OCI-LY7 (cell line): Measurements from ENCODE around the gene TM6SF1. TPM values are rescaled to one million over a fixed set of nuclear protein-coding genes. Genes with fewer than 3 reads are reported as not detected.
A peak's percentile ranks its signal among the peaks of the same experiment; 100 is the strongest.

ENCODE experiments used
- BruUV-seq: library from RNA; stranded (reverse); fragments of 400-500 nt; replicated peaks from 2 replicates; lab custom pipeline; 2021; lab: Mats Ljungman, UMichigan
- CTCF ChIA-PET: fragments of 300-600 bp; sonication (Branson Sonifier 250); formaldehyde crosslinking; loops from one replicate; lab custom pipeline; 2022; ENCODE audit warnings: antibody characterized with exemption; ENCODE audit not compliant: unreplicated experiment; lab: Charles Lee
- POLR2A ChIA-PET: fragments of 300-600 bp; sonication (Branson Sonifier 250); formaldehyde crosslinking; loops from one replicate; lab custom pipeline; 2022; ENCODE audit warnings: antibody characterized with exemption; lab: Charles Lee
- DNase-seq: peaks from one replicate; pipeline ENCODE4 v3.0.0-alpha.2; 2015; ENCODE audit warnings: low spot score
- H2AFZ ChIP-seq: fragments of 200-600 bp; sonication (generic), shearing (Covaris generic); 2 replicates; pipeline ENCODE4 v1.6.1; 2014; ENCODE audit warnings: mild to moderate bottlenecking, antibody characterized with exemption, low read length, moderate library complexity
- H3K27ac ChIP-seq: fragments of 200-600 bp; sonication (generic); 2 replicates; pipeline ENCODE4 v1.5.1; 2014; ENCODE audit warnings: mixed run types, low read depth, mild to moderate bottlenecking, moderate library complexity, low read length, inconsistent platforms; ENCODE audit not compliant: poor library complexity, severe bottlenecking
- H3K36me3 ChIP-seq: fragments of 200-600 bp; sonication (generic); 2 replicates; pipeline ENCODE4 v1.6.1; 2014; ENCODE audit warnings: mild to moderate bottlenecking, antibody characterized with exemption, low read length, moderate library complexity, mixed read lengths; ENCODE audit not compliant: insufficient read depth
- H3K4me1 ChIP-seq: fragments of 200-600 bp; sonication (generic); 2 replicates; pipeline ENCODE4 v1.5.1; 2014; ENCODE audit warnings: mild to moderate bottlenecking, low read length; ENCODE audit not compliant: insufficient read depth, poor library complexity, severe bottlenecking
- H3K4me2 ChIP-seq: fragments of 200-600 bp; sonication (generic); 2 replicates; pipeline ENCODE4 v1.6.1; 2014; ENCODE audit warnings: mild to moderate bottlenecking, low read length
- H3K4me3 ChIP-seq: fragments of 200-600 bp; sonication (generic); 2 replicates; pipeline ENCODE4 v1.5.1; 2014; ENCODE audit warnings: mild to moderate bottlenecking, low read depth, low read length; ENCODE audit not compliant: poor library complexity, severe bottlenecking
- H3K79me2 ChIP-seq: fragments of 200-600 bp; sonication (generic); 2 replicates; pipeline ENCODE4 v1.6.1; 2016; ENCODE audit warnings: low read depth, mild to moderate bottlenecking, low read length, moderate library complexity, mixed read lengths; ENCODE audit not compliant: insufficient read depth
- H3K9me2 ChIP-seq: fragments of 200-600 bp; sonication (generic); 2 replicates; pipeline ENCODE4 v1.6.1; 2016; ENCODE audit warnings: mild to moderate bottlenecking, low read length, mixed read lengths; ENCODE audit not compliant: insufficient read depth
- H3K9me3 ChIP-seq: fragments of 200-600 bp; sonication (generic); 2 replicates; pipeline ENCODE4 v1.6.1; 2014; ENCODE audit warnings: mild to moderate bottlenecking, mixed run types, low read length, mixed read lengths
- H4K20me1 ChIP-seq: fragments of 200-600 bp; sonication (generic); 2 replicates; pipeline ENCODE4 v1.6.1; 2014; ENCODE audit warnings: mild to moderate bottlenecking, antibody characterized with exemption, low read length, moderate library complexity, mixed read lengths; ENCODE audit not compliant: insufficient read depth
- CTCF ChIP-seq: fragments of 200-600 bp; sonication (generic); conservative IDR thresholded peaks from 2 replicates; pipeline ENCODE4 v1.5.1; 2014; ENCODE audit warnings: mild to moderate bottlenecking, antibody characterized with exemption, low read length, moderate library complexity, mixed read lengths
- EZH2phosphoT487 ChIP-seq: fragments of 200-600 bp; sonication (generic); IDR thresholded peaks from 2 replicates; pipeline ENCODE4 v1.6.1; 2018; ENCODE audit warnings: low read depth, borderline replicate concordance, mild to moderate bottlenecking, mixed run types, antibody characterized with exemption, low read length, moderate library complexity, mixed read lengths
- intact Hi-C: fragments of 100-400 bp; cut with micrococcal nuclease; formaldehyde crosslinking; loops from one replicate; pipeline ENCODE4 v1.10.0; 2022; ENCODE audit not compliant: unreplicated experiment
- total RNA-seq, 2 experiments: library from RNA; depleted of rRNA in 1 of 2; stranded (reverse); fragments of >200 nt in 1 of 2; shearing (Covaris generic) in 1 of 2; gene quantifications; 2 replicates each; pipeline ENCODE4 v1.2.3, GENCODE V29; 2014 to 2022

Gene TM6SF1
- total RNA-seq, 2 experiments from 2014 or later, result 27.2 to 28.7 TPM

GRCh38 chr15:83066734-83067637 is 40.5 kb upstream of the TM6SF1 start, which contains the start of gene BTBD1:
TSS of gene BTBD1 (minus strand) at chr15:83067252. CDS start at chr15:83067151, 101 bp downstream.
- ChIA-PET CTCF (interaction anchor here (1.3 kb wide), 1 partner anchor 56 kb away, joined by 6 read pairs; the partner anchor contains the start of gene C15orf40), POLR2A (interaction anchor here (1.0 to 3.7 kb wide), 5 partner anchors 15 to 142 kb away, joined by 3 to 17 read pairs (median 3); partner anchors contain the start of gene TM6SF1)
- peaks cover 44% of the 10 kb centered on the region for H3K4me1 ChIP-seq
- H2AFZ ChIP-seq, result peak within 1 kb of the TSS; percentile 85
- peak within 1 kb of the TSS; percentile 89 for H3K4me2 ChIP-seq
- intact Hi-C loops, result loop anchor here (1.0 to 2.0 kb wide), 4 partner anchors 41 to 258 kb away; partner anchors contain the start of genes C15orf40, HDGFL3 and WHAMM
- no peaks in the 10 kb centered on the region for H3K9me2 ChIP-seq
- H3K27ac ChIP-seq, result peak within 1 kb of the TSS; percentile 82
- peaks cover 40% of the 10 kb centered on the region for H3K36me3 ChIP-seq
- peaks cover 49% of the 10 kb centered on the region for H3K79me2 ChIP-seq
- H4K20me1 ChIP-seq, result peaks cover 40% of the 10 kb centered on the region
- H3K4me3 ChIP-seq, result peak within 1 kb of the TSS; percentile 80
- peaks cover 21% of the 10 kb centered on the region for H3K9me3 ChIP-seq
- BruUV-seq, result no TSS peak
- peak; percentile 95 for DNase-seq
- TF ChIP-seq EZH2phosphoT487 (no peak), CTCF (peak; percentile 5; the same call in 1 of the 2 replicates)

GRCh38 chr15:83067638-83067962 is 39.8 kb upstream of the TM6SF1 start:
- TF ChIP-seq CTCF (no peak), EZH2phosphoT487 (no peak)
- no TSS peak for BruUV-seq
- H3K79me2 ChIP-seq, result peaks cover 42% of the 10 kb centered on the region
- H2AFZ ChIP-seq, result peak overlapping the region; percentile 85
- H3K4me1 ChIP-seq, result peaks cover 38% of the 10 kb centered on the region
- H3K9me3 ChIP-seq, result peaks cover 21% of the 10 kb centered on the region
- H3K4me3 ChIP-seq, result peak overlapping the region; percentile 80
- peaks cover 36% of the 10 kb centered on the region for H4K20me1 ChIP-seq
- H3K27ac ChIP-seq, result peak overlapping the region; percentile 82
- H3K9me2 ChIP-seq, result no peaks in the 10 kb centered on the region
- no peak for DNase-seq
- intact Hi-C loops, result loop anchor here (1.0 to 2.0 kb wide), 4 partner anchors 41 to 259 kb away; partner anchors contain the start of genes C15orf40, HDGFL3 and WHAMM
- peaks cover 34% of the 10 kb centered on the region for H3K36me3 ChIP-seq
- peak overlapping the region; percentile 89 for H3K4me2 ChIP-seq
- ChIA-PET CTCF (interaction anchor here (1.3 kb wide), 1 partner anchor 56 kb away, joined by 6 read pairs; the partner anchor contains the start of gene C15orf40), POLR2A (interaction anchor here (1.0 to 3.7 kb wide), 5 partner anchors 14 to 141 kb away, joined by 3 to 17 read pairs (median 3); partner anchors contain the start of gene TM6SF1)
